Activated CD4-positive, alpha-beta memory T cell treated with anti-CD3 and anti-CD28 coated beads, Interleukin-2, amount 10 ng/mL, durations not matched to agents 7 days and 5 days (primary cell): ENCODE data around the gene SLFN5. TPM values are rescaled to one million over a fixed set of nuclear protein-coding genes. Genes with fewer than 3 reads are reported as not detected.
"Not testable (repeated sequence)": the region's sequence is repeated elsewhere in the genome, so short reads cannot be mapped to it uniquely, and the experiment has no call there.

Experiments
- CTCF ChIA-PET: fragments of 350-600 bp; sonication (Branson Sonifier 250); formaldehyde crosslinking; loops from one replicate; lab custom pipeline; 2021; ENCODE audit warnings: antibody characterized with exemption, inconsistent platforms; lab: Charles Lee
- POLR2A ChIA-PET: fragments of 350-600 bp; sonication (Branson Sonifier 250); formaldehyde crosslinking; loops from one replicate; lab custom pipeline; 2021; ENCODE audit warnings: antibody characterized with exemption; lab: Charles Lee
- DNase-seq: peaks from one replicate; pipeline ENCODE4 v3.0.0-alpha.2; 2020
- H3K27ac Mint-ChIP-seq: one replicate; pipeline ENCODE4 v1.8.0; 2021; ENCODE audit warnings: mild to moderate bottlenecking, mixed read lengths
- H3K27me3 Mint-ChIP-seq: one replicate; pipeline ENCODE4 v1.8.0; 2021; ENCODE audit warnings: mixed read lengths
- H3K36me3 Mint-ChIP-seq: one replicate; pipeline ENCODE4 v1.8.0; 2021; ENCODE audit warnings: low read depth, mixed read lengths
- H3K4me1 Mint-ChIP-seq: one replicate; pipeline ENCODE4 v1.8.0; 2021; ENCODE audit warnings: mixed read lengths
- H3K4me3 Mint-ChIP-seq: one replicate; pipeline ENCODE4 v1.8.0; 2021; ENCODE audit warnings: mild to moderate bottlenecking, mixed read lengths
- H3K9me3 Mint-ChIP-seq: one replicate; pipeline ENCODE4 v1.8.0; 2021; ENCODE audit warnings: mixed read lengths
- total RNA-seq, 2 experiments: library from RNA; stranded (reverse); gene quantifications; one replicate each; pipeline ENCODE4 v1.2.3, GENCODE V29; 2021

Gene SLFN5
- total RNA-seq, result 100 to 1,000 TPM; 231 to 240 TPM

DNA sequence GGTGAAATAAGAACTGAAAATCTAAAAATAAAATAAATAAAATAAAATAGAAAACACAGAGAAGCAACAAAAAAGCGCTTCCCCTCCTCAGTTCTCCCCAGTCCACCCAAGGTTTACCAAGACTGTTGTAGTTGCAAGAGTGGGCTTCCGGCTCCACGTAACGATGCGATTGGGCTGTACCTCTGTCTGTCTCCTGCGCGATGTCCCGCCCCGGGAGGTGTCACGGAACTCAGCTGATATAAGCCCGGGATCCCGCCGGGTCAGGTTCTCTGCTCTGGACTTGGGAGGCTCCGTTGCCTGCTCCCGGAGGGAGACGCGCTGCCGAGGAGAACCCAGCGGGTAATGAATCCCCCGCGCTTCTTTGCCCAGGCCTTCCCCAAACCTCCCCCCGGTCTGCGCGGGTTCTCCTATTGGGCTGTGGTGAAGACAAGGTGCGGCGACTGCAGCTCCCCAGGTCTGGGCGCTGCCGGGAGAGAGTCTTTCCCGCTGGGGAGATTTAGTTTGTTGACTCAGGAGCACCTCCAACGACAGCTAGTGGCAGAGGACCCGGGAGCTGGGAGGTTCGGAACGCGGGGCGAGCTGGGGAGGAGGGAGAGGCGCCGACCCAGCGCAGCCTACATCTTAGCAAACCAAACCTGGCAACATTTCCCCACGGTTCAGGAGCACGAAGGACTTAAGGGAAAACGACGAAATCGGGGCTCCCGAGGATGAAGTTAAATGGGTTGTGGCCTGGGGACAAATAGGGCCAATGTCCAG lies at the start of gene SLFN5:
Gene SLFN5, plus strand, starts transcription at position 268 of the 756 bp plus-strand sequence. CDS start 15,619 bp downstream, outside the sequence.
- Mint-ChIP-seq H3K27ac (peak within 1 kb of the TSS; percentile 96), H3K4me3 (peak within 1 kb of the TSS; percentile 95), H3K9me3 (no peaks in the 10 kb centered on the region), H3K36me3 (peaks cover 75% of the 10 kb centered on the region), H3K27me3 (no peaks in the 10 kb centered on the region), H3K4me1 (peaks cover 60% of the 10 kb centered on the region)
- peak; percentile 96 for DNase-seq
- CTCF ChIA-PET, result interaction anchor here (0.7 to 5.2 kb wide), 7 partner anchors 29 to 300 kb away, joined by 3 to 48 read pairs (median 4); partner anchors contain the start of gene NLE1
- POLR2A ChIA-PET, result interaction anchor here (0.8 to 9.2 kb wide), 47 partner anchors 9 to 566 kb away, joined by 3 to 498 read pairs (median 6); partner anchors contain the start of genes AP2B1, NLE1, PEX12 and RAD51D

DNA sequence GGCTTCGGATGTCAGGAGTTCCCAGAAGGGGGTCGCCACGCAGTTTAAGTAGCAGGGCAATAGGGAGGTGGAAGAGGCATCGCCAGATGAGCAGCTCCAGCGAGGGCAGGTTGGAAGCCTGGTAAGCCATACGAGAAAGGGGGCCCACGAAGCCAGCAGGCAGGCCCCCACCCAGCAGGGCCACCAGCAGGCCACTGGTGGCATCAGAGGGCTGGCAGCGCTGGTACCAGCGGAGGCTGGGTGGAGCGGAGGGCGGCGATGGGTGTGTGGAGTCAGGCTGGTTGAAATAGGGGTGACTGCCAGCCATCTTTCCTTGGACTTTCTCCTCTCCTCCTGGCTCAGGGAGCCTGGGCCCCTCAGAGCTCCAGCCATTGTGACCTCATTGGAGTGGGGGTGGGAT lies 48.9 kb upstream of the SLFN5 start, which contains the start of gene SLC35G3:
Gene SLC35G3, minus strand, starts transcription at position 393 of the 400 bp plus-strand sequence. Its CDS starts 86 bp downstream, at position 307.
- H3K4me3 Mint-ChIP-seq, H3K9me3 Mint-ChIP-seq, DNase-seq, POLR2A ChIA-PET, H3K27ac Mint-ChIP-seq, H3K36me3 Mint-ChIP-seq, H3K27me3 Mint-ChIP-seq, H3K4me1 Mint-ChIP-seq, CTCF ChIA-PET: not testable (repeated sequence)

DNA sequence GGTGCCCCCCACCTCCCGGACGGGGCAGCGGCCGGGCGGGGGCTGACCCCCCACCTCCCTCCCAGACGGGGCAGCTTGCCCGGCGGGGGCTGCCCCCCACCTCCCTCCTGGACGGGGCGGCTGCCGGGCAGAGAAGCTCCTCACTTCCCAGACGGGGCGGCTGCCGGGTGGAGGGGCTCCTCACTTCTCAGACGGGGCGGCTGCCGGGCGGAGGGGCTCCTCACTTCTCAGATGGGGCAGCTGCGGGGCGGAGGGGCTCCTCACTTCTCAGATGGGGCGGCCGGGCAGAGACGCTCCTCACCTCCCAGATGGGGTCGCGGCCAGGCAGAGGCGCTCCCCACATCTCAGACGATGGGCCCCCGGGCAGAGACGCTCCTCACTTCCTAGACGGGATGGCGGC lies 47.8 kb upstream of the SLFN5 start:
- H3K4me3 Mint-ChIP-seq, H3K27me3 Mint-ChIP-seq, H3K4me1 Mint-ChIP-seq, H3K27ac Mint-ChIP-seq, POLR2A ChIA-PET, CTCF ChIA-PET, DNase-seq: not testable (repeated sequence)
- peaks cover 15% of the 10 kb centered on the region for H3K9me3 Mint-ChIP-seq
- peaks cover 10% of the 10 kb centered on the region for H3K36me3 Mint-ChIP-seq

DNA sequence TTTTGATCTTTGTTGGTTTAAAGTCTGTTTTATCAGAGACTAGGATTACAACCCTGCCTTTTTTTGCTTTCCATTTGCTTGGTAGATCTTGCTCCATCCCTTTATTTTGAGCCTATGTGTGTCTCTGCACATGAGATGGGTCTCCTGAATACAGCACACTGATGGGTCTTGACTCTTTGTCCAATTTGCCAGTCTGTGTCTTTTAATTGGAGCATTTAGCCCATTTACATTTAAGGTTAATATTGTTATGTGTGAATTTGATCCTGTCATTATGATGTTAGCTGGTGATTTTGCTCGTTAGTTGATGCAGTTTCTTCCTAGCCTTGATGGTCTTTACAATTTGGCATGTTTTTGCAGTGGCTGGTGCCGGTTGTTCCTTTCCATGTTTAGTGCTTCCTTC lies 40.3 kb upstream of the SLFN5 start:
- H3K4me1 Mint-ChIP-seq, DNase-seq, CTCF ChIA-PET, H3K27ac Mint-ChIP-seq, H3K4me3 Mint-ChIP-seq, POLR2A ChIA-PET, H3K27me3 Mint-ChIP-seq: not testable (repeated sequence)
- Mint-ChIP-seq H3K9me3 (peaks cover 32% of the 10 kb centered on the region), H3K36me3 (peaks cover 39% of the 10 kb centered on the region)

DNA sequence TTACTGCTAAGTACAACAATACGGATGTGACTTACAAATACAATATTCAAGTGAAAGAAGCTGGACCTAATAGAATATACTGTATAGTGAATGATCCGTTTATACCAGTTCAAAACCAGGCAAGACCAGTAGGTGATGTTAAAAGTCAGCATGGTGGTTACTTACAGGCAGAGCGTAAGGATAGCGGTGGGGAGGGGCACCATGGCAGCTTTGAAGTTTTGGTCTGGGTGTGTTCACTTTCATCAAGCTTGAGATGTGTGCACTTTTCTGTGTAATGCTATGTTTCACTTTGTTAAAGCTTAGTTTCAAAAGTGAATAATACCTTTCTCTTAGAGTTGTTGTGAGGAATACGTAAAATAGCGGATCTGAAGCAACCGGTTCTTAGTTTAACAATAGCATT lies 32.1 kb upstream of the SLFN5 start:
- H3K36me3 Mint-ChIP-seq, result peaks cover 35% of the 10 kb centered on the region
- H3K27ac Mint-ChIP-seq, result no peak overlapping the region
- ChIA-PET CTCF (interaction anchor here (0.9 to 1.7 kb wide), 3 partner anchors 29 to 34 kb away, joined by 3 read pairs; no protein-coding TSS in a partner anchor), POLR2A (interaction anchor here (0.6 to 6.4 kb wide), 4 partner anchors 23 to 360 kb away, joined by 3 to 498 read pairs (median 92); partner anchors contain the start of genes SLFN12L and SLFN5)
- peaks cover 48% of the 10 kb centered on the region for H3K4me1 Mint-ChIP-seq
- peaks cover 22% of the 10 kb centered on the region for H3K9me3 Mint-ChIP-seq
- DNase-seq, result no peak
- no peak overlapping the region for H3K4me3 Mint-ChIP-seq
- no peaks in the 10 kb centered on the region for H3K27me3 Mint-ChIP-seq

DNA sequence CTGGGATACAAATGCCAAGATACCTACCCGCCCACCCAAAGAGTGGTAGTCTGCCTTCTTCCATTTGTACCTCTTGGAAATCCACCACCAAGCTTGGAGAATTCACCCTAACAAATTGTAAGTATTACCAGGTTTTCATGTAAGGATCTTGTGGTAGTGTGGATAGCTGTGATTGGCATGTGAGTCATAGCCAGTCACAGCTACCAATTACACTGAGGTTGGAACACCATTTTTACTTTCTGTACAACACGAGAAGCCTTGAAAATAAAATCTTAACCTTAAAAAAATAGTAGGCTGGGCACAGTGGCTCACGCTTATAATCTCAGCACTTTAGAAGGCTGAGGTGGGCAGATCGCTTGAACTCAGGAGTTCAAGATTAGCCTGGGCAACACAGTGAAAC lies 30.2 kb upstream of the SLFN5 start:
- Mint-ChIP-seq H3K36me3 (peaks cover 31% of the 10 kb centered on the region), H3K27ac (peak overlapping the region; percentile 98), H3K27me3 (no peaks in the 10 kb centered on the region), H3K9me3 (peaks cover 20% of the 10 kb centered on the region), H3K4me3 (peak overlapping the region; percentile 64), H3K4me1 (peaks cover 60% of the 10 kb centered on the region)
- POLR2A ChIA-PET, result interaction anchor here (0.6 to 6.4 kb wide), 28 partner anchors 12 to 365 kb away, joined by 3 to 498 read pairs (median 10); partner anchors contain the start of genes NLE1, PEX12, SLFN11 and SLFN12L
- CTCF ChIA-PET, result interaction anchor here (0.7 to 4.1 kb wide), 9 partner anchors 29 to 328 kb away, joined by 3 to 48 read pairs (median 4); partner anchors contain the start of genes SLFN12L and SLFN5
- no peak for DNase-seq

DNA sequence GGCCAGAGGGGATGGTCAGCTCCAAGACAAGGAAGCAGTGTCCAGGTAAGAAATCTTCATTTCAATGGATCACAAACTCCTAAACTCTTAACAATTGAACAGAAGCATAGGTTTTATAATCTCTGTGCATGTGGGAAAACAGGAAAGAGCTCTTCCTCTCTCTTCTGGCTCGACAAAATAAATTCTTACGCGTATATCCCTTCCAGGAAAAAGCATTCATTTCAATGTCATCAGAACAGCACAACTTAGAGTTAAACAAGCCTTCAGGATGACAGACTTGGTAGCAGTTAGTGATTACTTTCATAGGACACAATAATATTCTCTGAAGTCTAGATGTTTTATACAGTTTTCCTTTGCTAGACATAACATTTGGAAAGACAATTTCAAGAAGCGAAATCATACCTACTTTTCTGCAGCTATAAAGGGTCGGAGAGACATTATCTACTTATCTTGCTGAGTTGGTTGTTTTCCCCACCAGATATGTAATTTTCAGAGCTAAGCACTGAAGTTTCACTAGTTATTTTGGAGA lies 29.4 kb upstream of the SLFN5 start:
- Mint-ChIP-seq H3K9me3 (peaks cover 20% of the 10 kb centered on the region), H3K36me3 (peaks cover 31% of the 10 kb centered on the region), H3K27ac (peak overlapping the region; percentile 98), H3K4me1 (peaks cover 67% of the 10 kb centered on the region), H3K4me3 (peak overlapping the region; percentile 64), H3K27me3 (no peaks in the 10 kb centered on the region)
- POLR2A ChIA-PET, result interaction anchor here (0.7 to 6.4 kb wide), 51 partner anchors 7 to 596 kb away, joined by 3 to 498 read pairs (median 6); partner anchors contain the start of genes AP2B1, LIG3, NLE1 and PEX12
- no peak for DNase-seq
- CTCF ChIA-PET, result interaction anchor here (0.7 to 4.1 kb wide), 13 partner anchors 25 to 551 kb away, joined by 3 to 48 read pairs (median 5); partner anchors contain the start of genes SLFN12L and SLFN5

DNA sequence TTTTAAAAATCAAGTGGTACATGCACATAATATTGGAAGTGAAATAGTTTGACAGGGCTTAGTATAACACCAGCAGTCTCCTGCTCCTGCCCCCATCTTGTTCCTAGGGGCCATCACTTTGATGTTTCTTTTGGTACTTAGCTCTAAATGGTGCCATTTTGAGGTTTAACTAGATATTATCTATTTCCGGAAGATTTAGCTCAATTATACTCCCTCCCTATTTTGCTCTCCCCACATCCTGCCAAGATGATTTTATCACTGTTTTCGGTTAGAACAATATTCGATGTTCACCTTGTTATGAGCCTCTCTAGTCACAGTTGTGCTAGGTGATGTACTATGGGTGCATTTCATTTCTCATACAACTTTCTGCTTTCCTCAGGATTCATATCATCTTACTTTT lies 28.7 kb upstream of the SLFN5 start:
- Mint-ChIP-seq H3K4me3 (peak overlapping the region; percentile 64), H3K4me1 (peaks cover 74% of the 10 kb centered on the region), H3K36me3 (peaks cover 28% of the 10 kb centered on the region), H3K9me3 (peaks cover 20% of the 10 kb centered on the region), H3K27ac (peak overlapping the region; percentile 98), H3K27me3 (no peaks in the 10 kb centered on the region)
- CTCF ChIA-PET, result interaction anchor here (0.6 to 4.1 kb wide), 10 partner anchors 24 to 550 kb away, joined by 3 to 48 read pairs (median 5); partner anchors contain the start of genes SLFN12L and SLFN5
- DNase-seq, result peak; percentile 47
- POLR2A ChIA-PET, result interaction anchor here (0.7 to 6.4 kb wide), 48 partner anchors 8 to 595 kb away, joined by 3 to 498 read pairs (median 6); partner anchors contain the start of genes AP2B1, LIG3, NLE1 and PEX12

DNA sequence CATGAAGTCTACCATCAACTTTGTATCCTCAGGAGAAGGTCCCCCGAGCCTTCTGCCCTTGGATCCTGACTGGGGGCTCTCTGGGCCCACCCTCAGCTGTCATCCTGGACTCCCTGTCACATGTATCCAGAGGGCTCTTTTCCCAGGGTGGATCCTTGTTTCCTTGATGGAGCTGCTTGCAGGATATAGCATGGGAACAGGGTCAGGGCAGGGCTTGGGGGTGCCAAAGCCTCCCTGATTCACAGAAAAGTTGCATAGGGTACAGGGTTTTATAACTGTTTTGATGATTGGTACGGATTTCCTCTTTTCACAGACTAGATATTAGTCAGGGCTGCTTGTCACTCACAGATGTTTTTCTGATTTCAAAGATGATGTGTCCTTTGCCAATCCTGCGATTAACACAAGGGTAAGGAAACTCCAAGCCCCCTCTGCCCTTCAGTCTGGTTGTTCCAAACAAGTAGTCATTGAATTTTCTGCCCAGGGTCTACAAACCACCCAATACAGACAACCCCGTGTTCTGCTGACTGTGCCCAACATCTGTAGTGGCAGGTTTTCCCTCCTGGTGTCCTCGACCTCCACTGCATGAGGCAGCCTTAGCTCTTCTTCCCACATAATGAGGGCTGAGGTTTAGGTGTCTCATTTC lies 28.1 kb upstream of the SLFN5 start:
- POLR2A ChIA-PET, result interaction anchor here (0.7 to 6.4 kb wide), 50 partner anchors 8 to 594 kb away, joined by 3 to 498 read pairs (median 6); partner anchors contain the start of genes AP2B1, LIG3, NLE1 and PEX12
- CTCF ChIA-PET, result interaction anchor here (0.6 to 4.1 kb wide), 9 partner anchors 28 to 549 kb away, joined by 3 to 48 read pairs (median 5); partner anchors contain the start of genes SLFN12L and SLFN5
- Mint-ChIP-seq H3K9me3 (peaks cover 16% of the 10 kb centered on the region), H3K27me3 (no peaks in the 10 kb centered on the region), H3K27ac (peak overlapping the region; percentile 98), H3K36me3 (peaks cover 25% of the 10 kb centered on the region), H3K4me3 (peak overlapping the region; percentile 64), H3K4me1 (peaks cover 80% of the 10 kb centered on the region)
- peak; percentile 48 for DNase-seq

DNA sequence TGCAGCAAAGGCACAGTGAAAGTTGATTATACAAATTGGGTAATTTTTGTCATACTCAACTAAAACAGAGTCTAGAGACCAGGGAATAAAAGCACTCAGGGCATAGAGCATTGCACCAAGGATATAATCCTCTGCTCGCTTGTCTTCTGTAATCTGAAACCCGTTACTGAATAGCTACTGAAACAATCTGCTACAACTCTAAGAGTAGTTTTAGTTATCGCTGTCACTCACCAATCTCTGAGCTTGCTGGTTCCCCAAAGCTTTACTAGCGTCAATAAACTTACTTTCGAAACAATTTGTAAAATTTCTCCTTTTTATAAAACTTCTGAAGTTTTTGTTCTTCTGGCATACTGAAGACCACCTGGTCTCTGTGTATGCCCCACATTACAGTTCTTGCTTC lies 25.8 kb upstream of the SLFN5 start:
- Mint-ChIP-seq H3K9me3 (peaks cover 16% of the 10 kb centered on the region), H3K36me3 (peaks cover 21% of the 10 kb centered on the region), H3K27ac (no peak overlapping the region), H3K4me1 (peaks cover 74% of the 10 kb centered on the region), H3K27me3 (no peaks in the 10 kb centered on the region), H3K4me3 (no peak overlapping the region)
- ChIA-PET CTCF (no interaction called here), POLR2A (interaction anchor here (1.3 to 7.6 kb wide), 2 partner anchors 24 to 56 kb away, joined by 4 to 152 read pairs; partner anchors contain the start of gene SLFN5)
- DNase-seq, result no peak

DNA sequence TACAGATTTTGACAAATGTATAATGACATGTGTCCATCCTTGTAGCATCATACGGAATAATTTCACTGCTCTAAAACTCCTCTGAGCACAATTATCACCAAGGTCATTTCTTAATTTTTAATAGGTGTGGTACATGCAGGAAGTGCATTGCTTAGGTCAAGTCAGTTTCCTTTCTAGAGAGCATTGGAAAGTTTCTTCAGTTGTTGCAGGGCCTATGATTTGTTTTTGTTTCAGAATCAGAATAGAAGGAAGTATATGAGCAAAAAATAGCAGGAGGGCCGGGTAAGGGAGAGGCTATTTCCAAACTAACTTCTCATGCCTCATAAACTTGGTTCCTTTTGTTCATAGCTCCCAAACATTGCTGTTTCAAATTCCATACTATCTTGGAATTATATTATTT lies 24.0 kb upstream of the SLFN5 start:
- H3K9me3 Mint-ChIP-seq, result peaks cover 18% of the 10 kb centered on the region
- peaks cover 26% of the 10 kb centered on the region for H3K36me3 Mint-ChIP-seq
- peaks cover 56% of the 10 kb centered on the region for H3K4me1 Mint-ChIP-seq
- no peaks in the 10 kb centered on the region for H3K27me3 Mint-ChIP-seq
- POLR2A ChIA-PET, result interaction anchor here (0.9 to 7.6 kb wide), 4 partner anchors 22 to 321 kb away, joined by 3 to 152 read pairs (median 3); partner anchors contain the start of genes SLFN12L and SLFN5
- peak overlapping the region; percentile 95 for H3K27ac Mint-ChIP-seq
- H3K4me3 Mint-ChIP-seq, result peak overlapping the region; percentile 71
- DNase-seq, result no peak
- CTCF ChIA-PET, result interaction anchor here (1.3 to 1.5 kb wide), 2 partner anchors 16 to 41 kb away, joined by 3 to 4 read pairs; no protein-coding TSS in a partner anchor
